C1 segment of cervical spinal cord (tissue), 14 donors: Measurements from ENCODE around the gene TMEM87B.

ENCODE experiments used
- DNase-seq, 14 donors: peaks; one replicate each; lab custom pipeline; 2025; lab: John Stamatoyannopoulos, UW

The TMEM87B gene

DNA sequence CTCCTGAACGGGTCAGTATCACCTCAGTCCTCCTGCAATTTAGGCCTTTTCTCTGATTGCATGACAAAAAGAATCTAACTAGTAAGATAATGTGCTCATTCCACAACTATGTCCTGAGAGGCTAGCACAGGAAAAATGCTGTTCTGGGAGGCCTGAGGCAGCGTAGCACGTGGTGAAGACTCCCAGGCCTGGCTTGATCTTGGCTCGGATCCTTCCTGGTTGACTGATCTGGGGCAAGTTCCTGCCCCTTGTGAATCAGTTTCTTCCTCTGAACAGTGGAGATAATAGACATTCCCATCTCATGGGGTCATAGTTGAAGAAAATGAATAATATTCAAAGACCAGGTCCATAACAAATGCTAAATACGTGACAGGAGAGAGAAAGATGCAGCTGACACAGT is 95.4 kb downstream of the TMEM87B start:
- no peak for DNase-seq

- DNase-seq: no peak
Measured at GRCh38 chr2:112150851-112151250, 95.8 kb downstream of the TMEM87B start.

DNA sequence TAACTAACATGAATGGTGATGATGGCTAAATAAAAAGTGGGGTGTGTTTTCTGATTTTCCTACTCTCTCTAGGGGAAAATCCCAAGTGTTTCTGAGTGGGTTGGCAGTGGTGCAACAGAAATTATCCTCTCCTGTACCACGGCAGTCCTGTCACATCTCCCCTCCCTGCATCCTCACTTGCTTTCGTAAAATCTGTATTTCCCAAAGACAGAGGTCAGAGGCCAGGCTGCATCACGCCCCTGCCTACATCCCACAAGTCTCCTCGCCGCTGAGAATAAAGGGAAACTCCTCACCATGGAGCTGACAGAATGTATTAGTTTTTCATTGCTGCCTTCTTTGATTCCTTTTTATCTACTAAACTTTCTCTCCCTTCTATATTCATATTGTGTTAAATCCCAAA is 96.2 kb downstream of the TMEM87B start:
- no peak for DNase-seq

DNA sequence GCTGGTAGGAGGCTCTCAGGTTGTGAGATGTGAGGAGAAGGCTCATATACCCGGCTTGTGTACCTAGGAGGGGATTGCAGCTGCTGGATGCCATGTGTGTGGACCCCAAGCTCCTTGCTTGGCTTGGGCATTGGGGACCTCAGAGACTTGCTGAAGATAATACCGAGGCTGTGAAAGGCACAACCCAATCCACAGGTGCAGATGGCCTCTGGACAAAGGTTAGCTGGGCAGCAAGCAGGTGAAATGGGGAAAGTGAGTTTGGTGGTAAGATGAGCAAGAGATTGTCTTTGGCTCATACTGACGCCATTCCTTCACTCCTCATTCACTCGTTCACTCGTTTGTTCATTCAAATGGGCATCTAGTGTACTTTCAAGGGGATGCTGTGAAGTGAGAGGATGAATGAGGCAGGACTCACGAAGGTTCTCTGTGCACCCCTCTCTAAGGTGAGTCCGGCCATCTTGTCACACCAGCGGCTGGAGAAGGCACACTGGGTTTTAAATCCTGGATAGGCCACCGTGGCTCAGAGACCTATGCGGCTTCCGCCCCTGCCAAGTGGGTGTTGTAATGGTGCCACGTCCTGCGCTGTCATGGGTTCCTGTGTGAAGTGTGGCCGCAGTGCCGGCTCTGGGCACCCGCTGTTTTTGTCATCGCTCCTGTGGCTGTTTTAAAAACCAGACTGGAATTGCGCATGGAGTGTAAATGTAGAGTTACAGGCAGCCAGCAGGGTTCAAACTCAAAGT is 96.8 kb downstream of the TMEM87B start:
- DNase-seq: no peak

GRCh38 chr2:112152476-112153178 is 97.6 kb downstream of the TMEM87B start:
- DNase-seq: no peak

DNA sequence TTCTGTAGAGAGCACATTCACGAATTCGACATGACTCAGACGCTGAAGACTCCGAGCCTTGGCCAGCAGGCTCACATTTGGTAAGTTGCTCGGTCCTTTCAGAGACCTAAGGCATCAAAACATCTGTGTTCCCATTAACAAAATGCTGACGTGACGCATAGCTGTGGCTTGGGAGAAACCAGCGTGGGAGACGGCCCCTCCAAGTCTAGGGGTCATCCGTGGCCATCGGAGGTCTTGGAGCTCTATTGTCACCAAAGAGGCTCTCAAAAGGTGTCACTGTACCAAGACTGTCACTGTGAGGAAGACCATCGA is 98.1 kb downstream of the TMEM87B start:
- DNase-seq: no peak

GRCh38 chr2:112153501-112153900 is 98.4 kb downstream of the TMEM87B start:
- DNase-seq: no peak

DNA sequence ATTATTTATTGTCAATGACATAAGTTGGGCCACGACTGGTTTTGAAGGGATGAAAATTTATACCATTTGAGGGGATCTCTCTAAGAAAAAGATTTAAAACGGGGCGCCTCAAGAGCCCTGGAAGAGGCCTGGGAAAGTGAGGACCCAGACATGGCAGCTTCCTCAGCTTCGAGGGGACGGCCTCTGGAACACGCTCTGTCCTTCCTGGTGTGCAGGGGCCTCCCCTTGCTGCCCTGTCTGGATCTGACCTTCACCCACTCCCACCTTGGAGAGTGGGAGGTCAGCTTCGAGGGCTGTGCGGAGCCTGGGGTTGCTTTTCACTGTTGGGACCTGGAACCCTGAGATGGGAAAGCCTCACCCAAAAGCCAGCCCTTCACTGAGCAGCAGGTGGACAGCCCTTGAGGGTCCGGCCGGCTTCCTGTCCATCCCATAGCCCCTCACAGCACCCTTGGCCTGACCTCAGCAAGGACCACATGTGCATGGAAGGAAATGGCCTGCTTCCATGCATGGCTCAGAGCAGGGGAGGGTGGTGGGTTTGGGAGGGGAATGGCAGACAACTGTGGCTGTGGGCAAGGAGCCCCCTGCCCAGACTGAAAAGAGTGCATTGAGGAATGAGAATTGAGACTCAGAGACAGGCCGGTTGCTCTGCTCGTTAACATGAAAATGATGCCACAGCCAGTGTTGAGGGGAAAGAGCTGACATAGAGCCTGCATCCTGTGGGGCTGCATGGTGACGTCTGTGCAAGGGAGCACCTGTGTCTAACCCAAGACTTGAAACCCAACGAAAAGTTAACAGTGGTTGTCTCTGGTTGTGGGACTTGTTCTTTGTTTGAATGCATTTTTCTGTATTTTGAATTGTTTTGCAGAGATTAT is 99.4 kb downstream of the TMEM87B start:
- no peak for DNase-seq

DNA sequence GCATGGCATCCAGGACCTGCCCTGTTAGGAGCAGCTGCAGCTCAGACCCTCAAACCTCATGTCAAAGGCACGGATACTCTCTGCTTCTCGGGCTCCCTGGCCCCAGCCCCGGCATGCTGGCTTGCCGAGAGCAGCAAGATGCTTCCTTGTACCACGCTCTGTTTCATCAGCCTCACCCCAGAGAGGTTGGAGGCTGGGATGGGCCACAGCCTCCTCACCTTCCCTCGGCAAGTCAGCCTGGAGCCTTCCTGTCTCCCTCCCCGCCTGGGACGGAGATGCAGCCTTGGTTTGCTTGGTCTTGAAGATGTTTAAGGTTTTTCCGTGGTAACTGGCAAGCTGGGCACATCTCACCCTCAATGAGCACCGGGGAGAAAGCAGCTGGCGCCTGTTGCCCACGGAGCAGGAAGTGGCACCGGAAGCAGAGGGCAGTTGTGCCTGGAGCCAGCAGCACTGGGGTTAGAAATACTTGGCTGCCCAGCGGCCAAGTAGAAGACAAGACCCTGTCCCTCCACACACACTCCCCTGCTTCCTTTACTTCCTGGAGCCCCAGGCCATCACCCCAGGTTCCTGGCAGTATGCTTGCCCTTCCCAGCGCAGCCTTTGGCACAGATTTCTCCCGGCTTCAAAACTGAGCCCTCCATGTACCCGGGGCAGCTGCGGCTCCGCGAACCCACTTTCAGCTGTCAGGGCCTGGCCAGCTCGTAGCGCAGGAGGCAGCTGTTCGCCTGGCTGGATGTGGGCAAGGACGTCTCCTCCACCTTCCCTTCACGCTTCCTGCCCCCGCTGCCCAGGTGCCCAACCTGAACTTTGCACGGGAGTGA is 100.5 kb downstream of the TMEM87B start:
- no peak for DNase-seq

DNA sequence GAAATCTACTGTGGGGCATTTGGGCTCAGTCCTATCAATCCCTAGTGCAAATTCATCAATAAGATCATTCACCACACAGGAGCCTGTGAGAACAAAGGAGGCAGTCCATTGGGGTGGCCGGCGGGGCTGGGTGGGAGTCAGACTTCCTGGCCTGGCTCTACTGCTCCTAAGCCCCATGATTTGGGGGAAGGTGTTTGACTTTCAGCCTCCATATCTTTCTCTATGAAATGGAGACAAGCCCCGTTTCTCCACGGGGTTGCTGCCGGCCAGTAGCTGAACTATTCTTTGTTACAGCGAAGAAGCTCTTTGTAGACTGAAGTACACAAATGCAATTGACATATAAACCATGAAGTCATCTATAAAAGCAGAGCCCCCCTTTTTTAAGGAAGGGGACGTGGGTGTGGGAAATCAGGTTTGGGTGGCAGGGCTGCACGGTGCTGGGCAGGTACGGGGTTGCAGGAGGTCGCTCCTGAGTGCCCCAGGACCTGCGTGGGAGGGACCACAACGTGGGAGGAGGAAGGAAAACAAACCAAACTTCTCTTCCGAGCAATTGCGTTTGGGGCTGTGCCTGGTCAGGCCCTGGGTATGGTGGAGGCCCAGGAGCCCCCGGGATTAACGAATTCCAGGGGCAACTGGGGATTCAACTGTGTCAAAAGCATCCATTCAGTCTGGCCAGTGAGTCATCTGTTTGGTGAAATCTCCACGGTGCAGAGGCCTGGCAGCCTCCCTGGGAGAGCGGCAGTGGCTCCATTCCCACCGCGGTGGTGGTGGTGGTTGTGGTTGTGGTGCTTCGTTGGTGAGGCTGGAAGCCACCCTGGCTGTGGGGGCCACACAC is 101.3 kb downstream of the TMEM87B start:
- no peak for DNase-seq

DNA sequence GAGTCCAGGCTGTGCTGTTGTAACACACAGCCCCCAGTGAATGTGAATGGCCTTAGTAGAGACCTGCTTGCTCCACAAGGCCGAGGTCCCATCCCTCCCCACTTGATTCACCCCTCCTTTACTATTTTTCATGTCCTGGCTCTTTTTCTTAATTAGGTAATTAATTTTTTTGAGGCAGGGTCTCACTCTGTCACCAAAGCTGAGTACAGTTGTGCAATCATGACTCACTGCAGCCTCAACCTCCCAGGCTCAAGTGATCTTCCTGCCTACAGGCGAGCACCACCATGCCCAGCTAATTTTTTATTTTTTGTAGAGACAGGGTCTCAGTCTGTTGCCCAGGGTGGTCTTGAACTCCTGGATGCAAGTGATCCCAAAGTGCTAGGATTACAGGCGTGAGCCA is 102.4 kb downstream of the TMEM87B start:
- DNase-seq: no peak

- no peak for DNase-seq
Measured at GRCh38 chr2:112159454-112159921, 104.4 kb downstream of the TMEM87B start.

DNA sequence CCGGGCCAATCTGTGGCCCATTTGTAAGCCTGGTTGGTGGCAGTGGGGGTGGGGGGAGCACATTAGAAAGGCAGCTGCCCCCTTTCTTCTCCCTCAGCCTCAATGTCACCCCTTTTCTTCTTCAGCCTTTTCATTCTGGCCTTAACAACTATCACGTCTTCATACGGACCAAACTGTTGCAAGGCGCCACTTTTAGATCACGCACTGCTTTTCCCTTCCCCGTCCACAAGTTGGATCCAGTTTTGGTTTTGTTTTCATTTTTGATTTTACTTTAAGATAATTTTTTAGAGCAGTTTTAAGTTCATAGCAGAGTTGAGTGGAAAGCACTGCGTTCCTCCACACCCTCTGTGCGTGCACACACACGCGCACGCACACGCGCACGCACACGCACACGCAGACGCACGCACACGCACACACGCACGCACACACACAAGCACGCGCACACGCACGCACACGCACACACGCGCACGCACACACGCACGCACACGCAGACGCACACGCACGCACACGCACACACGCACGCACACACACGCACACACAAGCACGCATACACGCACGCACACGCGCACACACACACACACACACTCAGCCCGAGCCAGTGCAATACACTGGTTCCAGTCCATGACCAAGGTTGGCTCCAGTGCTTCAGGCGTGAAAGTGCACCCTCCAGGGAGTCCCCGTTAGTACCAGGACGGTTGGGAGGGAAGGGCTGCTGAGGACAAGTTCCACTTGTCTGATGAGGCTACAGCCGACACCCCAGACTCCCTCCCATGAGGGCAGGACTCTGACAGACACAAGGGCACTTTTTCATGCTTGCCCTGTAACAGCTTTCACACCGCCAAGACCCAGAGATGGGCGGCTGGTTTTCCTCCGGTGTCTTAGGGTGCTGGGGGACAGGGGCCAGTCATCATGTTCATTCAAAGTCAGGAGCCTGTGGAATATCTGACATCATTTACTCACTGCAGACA is 105.5 kb downstream of the TMEM87B start:
- no peak for DNase-seq

- DNase-seq: no peak
Measured at GRCh38 chr2:112161431-112162145, 106.5 kb downstream of the TMEM87B start.

DNA sequence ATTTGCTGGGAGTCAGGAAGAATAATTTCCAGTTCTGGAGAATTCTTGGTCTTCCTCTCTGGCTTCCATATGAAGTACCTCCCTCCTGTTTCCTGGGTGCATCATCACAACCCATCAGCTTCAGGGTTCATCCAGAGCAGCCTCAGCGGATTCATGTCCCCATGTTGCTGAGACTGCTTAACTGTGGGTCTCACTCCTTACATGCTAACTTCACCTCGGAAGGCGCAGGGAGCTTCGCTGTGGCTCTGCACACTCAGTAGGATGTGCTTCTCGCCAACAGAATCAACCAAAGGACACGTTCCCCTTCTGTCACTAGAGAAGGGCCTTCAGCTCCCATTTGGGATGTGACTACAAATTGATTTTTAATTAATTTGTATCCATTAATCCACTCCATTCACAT is 107.3 kb downstream of the TMEM87B start:
- DNase-seq: no peak

DNA sequence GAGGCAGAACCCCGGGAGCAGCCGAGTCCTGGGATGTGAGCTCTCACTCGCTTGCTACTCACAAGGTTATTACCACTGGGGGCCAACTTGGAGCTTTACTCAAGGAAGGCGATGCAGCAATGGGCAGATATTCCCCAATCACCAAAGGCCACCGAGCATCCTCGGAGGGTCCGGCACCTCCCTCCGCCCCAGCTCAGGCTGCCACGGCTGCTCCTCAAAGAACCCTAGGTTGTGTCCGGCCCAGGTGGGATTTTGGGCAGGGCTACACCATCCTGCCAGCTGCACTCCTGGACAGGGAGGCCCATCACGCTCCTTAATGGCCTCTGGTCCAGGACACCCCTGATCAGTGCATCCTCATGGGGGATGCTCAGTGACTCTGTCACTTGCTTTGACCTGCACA is 107.9 kb downstream of the TMEM87B start:
- no peak for DNase-seq

DNA sequence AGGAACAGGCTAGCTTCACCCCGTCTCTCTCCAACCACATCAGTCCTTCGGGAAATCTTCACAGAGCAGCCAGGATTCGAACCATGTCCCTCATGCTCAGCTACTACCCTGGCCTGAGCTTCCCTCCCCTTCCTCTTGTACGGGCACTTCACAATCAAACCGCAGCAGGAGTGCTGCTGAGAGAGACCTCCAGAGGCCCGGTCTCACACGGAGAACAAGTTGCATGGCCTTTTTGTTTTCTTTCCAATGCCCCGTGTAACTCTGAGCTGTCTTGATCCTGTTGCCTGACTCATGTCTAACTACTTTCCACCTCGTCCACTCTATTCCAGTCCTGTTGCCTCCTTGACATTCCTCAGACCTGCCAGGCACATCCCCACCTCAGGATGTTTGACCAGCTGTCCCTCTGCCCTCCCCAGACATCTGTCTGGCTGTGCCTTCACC is 108.5 kb downstream of the TMEM87B start:
- DNase-seq: no peak

DNA sequence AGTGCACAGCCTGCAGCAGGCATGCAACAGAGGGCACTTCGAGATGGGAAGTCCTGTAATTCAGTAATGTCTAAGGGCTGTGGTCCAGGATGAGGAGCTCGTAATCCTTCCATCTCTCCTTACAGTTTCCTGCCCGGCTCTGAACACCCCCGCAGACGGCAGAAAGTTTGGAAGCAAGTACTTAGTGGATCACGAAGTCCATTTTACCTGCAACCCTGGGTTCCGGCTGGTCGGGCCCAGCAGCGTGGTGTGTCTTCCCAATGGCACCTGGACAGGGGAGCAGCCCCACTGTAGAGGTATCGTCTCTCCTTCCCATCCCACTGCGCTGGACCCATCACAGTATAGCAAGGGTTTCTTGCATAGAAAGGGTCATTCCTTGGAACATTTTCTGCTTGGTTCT is 109.8 kb downstream of the TMEM87B start:
- no peak for DNase-seq

- DNase-seq: no peak
Measured at GRCh38 chr2:112165296-112165695, 110.2 kb downstream of the TMEM87B start.
